ENCODE results near the gene NLRP10.

The NLRP10 gene

GRCh38 chr11:7973011-7973410, 7.8 kb upstream of the NLRP10 start:
- no peak for DNase-seq (ENCODE audit: low read depth, low spot score)

- DNase-seq (ENCODE audit: low read depth, low spot score), result no peak
Observed at GRCh38 chr11:7971846-7972245, 6.6 kb upstream of the NLRP10 start.

- no peak for DNase-seq (ENCODE audit: low read depth, low spot score)
Observed at GRCh38 chr11:7969756-7970646, 4.8 kb upstream of the NLRP10 start.

GRCh38 chr11:7968686-7969085, 3.4 kb upstream of the NLRP10 start:
- DNase-seq (ENCODE audit: low read depth, low spot score), result no peak

- DNase-seq (ENCODE audit: low read depth, low spot score), result no peak
Observed at GRCh38 chr11:7967826-7968225, 2.6 kb upstream of the NLRP10 start.

- DNase-seq (ENCODE audit: low read depth, low spot score), result no peak
Observed at GRCh38 chr11:7967097-7967496, 1.9 kb upstream of the NLRP10 start.

GRCh38 chr11:7964873-7965272, 374 bp downstream of the NLRP10 start:
- no peak for DNase-seq (ENCODE audit: low read depth, low spot score)

- no peak for DNase-seq (ENCODE audit: low read depth, low spot score)
Observed at GRCh38 chr11:7964261-7964660, 986 bp downstream of the NLRP10 start.

- DNase-seq (ENCODE audit: low read depth, low spot score), result no peak
Observed at GRCh38 chr11:7955191-7955590, 10.1 kb downstream of the NLRP10 start.

GRCh38 chr11:7949934-7950333, 15.3 kb downstream of the NLRP10 start:
- DNase-seq (ENCODE audit: low read depth, low spot score), result no peak

GRCh38 chr11:7944123-7944522, 21.1 kb downstream of the NLRP10 start:
- no peak for DNase-seq (ENCODE audit: low read depth, low spot score)

- DNase-seq (ENCODE audit: low read depth, low spot score), result no peak
Observed at GRCh38 chr11:7941608-7942007, 23.6 kb downstream of the NLRP10 start, which contains the start of gene OR10A3. TSS of gene OR10A3 (minus strand) at chr11:7941708. CDS start at chr11:7939520, 2,188 bp downstream.

GRCh38 chr11:7941146-7941545, 24.1 kb downstream of the NLRP10 start:
- DNase-seq (ENCODE audit: low read depth, low spot score), result no peak

GRCh38 chr11:7936615-7937014, 28.6 kb downstream of the NLRP10 start:
- DNase-seq (ENCODE audit: low read depth, low spot score), result no peak

GRCh38 chr11:7931168-7931567, 34.1 kb downstream of the NLRP10 start, which contains the start of gene OR10A6:
TSS of gene OR10A6 (minus strand) at chr11:7931268. CDS start at chr11:7928662, 2,606 bp downstream.
- no peak for DNase-seq (ENCODE audit: low read depth, low spot score)

GRCh38 chr11:7927635-7928034, 37.6 kb downstream of the NLRP10 start:
- DNase-seq (ENCODE audit: low read depth, low spot score), result no peak

GRCh38 chr11:7924536-7924935, 40.7 kb downstream of the NLRP10 start:
- DNase-seq (ENCODE audit: low read depth, low spot score), result no peak

- DNase-seq (ENCODE audit: low read depth, low spot score), result no peak
Observed at GRCh38 chr11:7918141-7918540, 47.1 kb downstream of the NLRP10 start.
